H4 (cell line): ENCODE measurements around the gene AKTIP. TPM values are rescaled to one million over a fixed set of nuclear protein-coding genes. Genes with fewer than 3 reads are reported as not detected.
"Not testable (repeated sequence)": the region's sequence is repeated elsewhere in the genome, so short reads cannot be mapped to it uniquely, and the experiment has no call there.

Source experiments
- DNase-seq: peaks from one replicate; pipeline ENCODE4 v3.0.0-alpha.2; 2015; ENCODE audit warnings: low spot score
- total RNA-seq: library from RNA; depleted of rRNA; stranded (reverse); fragments of >200 nt; shearing (Covaris generic); gene quantifications from 2 replicates; pipeline ENCODE4 v1.2.3, GENCODE V29; 2014

AKTIP gene
- total RNA-seq, 1 experiment from 2014 or later = 13.7 TPM

DNA sequence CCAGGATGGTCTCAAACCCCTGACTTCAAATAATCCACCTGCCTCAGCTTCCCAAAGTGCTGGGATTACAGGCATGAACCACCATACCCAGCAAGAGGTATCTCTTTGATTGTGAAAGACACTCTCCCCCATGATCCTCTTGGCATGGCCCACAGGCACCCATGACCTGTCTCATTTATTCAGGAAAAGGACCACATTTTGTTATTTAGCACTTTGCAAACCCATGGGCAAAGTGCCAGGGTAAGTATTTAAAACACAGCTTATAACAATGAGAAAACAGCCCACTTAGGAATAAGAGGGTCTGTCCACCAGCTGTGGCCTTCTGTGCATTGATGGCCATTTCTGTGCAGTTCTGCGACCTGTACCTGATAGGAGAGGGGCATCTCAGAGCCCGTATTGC lies 12.8 kb upstream of the AKTIP start:
- no peak for DNase-seq

DNA sequence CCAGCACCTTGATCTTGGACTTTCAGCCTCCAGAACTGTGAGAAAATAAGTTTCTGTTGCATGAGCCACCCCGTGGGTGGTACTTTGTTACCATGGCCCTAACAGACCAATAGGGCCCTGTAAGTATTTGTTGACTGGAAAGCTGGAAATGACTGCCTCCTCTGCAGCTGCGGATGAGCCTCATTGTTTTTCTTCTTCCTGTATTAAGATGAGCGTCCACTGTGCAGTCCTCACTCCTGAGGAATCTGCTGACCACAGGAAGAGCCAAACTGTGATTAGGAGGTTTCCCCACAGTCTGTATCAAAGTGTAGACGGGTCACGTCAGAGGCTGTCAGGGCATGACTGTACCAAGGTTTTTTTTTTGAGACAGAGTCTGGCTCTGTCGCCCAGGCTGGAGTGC lies 12.2 kb upstream of the AKTIP start:
- no peak for DNase-seq

DNA sequence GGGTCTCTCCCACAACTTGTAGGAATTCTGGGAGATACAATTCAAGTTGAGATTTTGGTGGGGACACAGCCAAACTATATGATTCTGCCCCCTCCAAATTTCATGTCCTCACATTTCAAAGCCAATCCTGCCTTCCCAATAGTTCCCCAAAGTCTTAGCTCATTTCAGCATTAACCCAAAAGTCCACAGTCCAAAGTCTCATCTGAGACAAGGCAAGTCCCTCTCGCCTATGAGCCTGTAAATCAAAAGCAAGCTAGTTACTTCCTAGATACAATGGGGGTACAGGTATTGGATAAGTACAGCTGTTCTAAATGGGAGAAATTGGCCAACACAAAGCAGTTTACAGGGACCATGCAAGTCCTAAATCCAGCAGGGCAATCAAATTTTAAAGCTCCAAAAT lies 9.8 kb upstream of the AKTIP start:
- DNase-seq = not testable (repeated sequence)

DNA sequence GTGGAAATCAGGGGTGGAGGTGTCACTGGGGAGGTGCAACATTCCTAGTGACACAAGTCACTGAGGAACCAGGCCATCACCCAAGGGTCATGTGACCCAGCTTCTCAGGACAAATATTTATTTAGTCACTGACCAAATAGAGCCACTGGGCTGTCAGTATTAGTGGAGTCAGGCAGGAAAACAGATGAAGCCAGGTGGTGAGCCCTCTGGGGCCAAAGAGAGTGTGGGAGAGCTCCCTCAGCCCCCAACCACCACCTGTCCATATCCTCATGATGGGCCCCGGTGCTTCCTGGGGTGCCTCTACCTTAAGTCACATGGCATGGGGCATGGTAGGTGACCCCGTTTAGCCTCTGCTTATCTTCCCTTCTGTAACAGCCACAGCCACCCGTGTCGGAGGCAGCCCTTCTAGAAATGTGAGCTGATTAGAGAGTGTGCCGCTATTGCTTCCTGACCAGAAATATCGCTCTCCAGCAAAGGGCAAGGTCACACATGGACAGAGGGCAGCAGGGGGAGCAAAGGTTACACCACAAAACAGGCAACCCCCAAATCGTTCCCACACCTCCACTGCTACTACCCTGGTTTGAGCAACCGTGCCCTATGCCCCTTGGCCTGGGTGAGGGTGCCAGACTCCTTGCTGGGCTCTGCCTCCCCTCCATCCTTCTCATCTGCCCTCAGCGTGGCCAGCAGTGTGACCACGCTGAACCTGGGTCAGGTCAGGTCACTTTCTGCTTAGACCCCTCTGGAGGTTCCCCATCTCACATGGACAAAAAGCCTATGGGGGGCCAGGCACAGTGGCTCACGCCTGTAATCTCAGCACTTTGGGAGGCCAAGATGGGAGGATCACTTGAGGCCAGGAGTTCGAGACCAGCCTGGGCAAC lies 8.6 kb upstream of the AKTIP start:
- no peak for DNase-seq

DNA sequence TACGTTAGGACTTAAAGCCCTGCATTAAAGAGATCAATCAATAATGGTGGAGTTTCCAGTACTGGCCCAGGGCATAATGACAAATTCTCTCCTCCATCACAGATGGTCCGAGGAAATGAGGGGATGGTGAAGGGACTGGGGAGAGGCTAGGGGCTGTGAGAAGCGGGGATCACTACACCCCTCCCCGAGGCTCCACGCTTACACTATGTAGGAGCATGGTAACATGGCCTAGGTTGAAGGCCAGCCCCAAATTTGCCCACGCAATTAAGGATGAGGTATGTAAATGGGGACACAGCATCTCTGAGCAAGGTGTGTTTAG lies 8.0 kb upstream of the AKTIP start:
- DNase-seq = no peak

DNA sequence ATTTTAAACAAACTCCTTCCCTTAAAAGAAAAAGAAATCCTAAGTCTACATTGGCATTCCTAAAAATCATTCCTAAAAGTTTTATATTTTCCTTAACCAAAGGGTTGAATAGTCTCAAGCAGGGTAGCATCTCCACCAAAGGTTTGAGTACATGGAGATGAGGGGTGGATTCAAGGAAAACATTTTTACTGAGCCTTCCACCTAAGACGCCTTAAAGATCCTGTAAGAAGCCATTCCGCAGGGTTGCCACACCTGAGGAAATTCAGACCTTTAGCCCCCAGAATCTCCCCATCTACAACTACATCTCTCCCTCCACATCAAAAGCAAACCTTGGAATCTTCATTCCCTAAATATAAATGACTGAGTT lies 7.7 kb upstream of the AKTIP start:
- DNase-seq = no peak

DNA sequence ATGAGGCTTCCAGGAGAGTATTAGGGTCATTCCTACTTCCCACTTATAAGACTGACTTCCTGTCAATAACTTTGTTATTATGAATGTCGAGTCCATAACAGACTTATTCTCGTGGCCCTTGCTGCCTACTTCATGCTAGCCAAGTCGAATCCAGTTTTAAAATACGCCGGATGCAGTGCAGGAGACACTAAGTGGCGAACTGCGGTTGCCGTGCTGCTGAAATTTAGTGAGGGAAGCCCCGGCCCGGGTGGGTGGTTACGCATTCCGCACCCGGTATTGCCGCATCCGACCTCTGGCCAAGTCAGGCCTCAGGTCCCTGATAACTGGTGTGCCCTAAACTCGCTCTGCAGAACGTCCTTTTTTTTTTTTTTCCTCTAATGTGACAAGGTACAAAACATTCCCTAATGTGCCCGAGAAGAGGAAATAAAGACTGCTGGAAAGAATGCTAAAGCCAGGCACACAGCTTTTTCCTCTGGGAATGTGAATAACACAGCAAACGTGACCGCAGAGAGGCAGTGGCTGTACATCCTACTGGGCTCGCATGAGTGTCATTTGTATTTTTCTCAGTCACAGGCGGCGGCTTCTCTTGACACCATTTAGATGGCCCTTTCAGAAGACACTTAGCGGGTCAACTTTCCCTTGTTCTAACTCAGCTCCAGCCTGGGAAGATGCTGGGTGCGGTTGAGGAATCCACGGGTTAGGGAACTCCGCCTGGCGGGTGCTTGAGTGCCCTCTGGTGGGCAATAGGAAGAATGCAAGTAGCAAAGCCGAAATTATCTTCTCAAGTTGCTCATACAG lies 7.1 kb upstream of the AKTIP start:
- peak; percentile 50 for DNase-seq

DNA sequence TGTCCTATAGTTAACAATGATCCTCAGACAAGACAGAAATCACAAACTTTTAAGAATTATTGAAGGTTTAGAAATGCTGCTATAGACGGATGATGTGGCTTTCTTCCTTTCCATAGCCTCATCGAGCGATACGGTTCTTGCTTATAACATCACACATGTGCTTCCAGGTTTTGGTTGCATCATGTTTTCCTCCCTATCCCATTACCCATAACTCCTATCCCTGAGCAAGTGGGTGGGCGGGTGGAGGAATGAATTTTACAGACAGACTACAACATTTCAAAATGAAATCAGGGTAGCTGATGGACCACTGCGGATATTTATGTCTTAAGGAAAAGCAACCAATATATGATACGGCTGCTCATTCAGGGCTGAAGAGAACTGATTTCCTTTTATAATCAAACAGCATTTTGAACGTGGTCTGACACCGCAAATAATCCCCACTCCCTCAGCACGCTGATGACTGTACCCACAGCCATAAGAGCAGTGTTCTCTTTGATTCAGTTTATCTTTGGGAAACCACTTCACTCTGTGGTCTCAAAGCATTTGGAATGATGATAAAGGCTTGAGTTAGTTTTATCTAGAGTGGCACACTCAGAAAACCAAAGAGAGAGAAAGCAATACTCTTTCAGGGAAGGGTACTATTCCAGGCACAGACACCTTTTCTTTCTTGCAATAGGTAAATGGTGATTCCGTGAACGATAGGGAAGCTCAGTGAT lies 4.6 kb upstream of the AKTIP start:
- DNase-seq = no peak

DNA sequence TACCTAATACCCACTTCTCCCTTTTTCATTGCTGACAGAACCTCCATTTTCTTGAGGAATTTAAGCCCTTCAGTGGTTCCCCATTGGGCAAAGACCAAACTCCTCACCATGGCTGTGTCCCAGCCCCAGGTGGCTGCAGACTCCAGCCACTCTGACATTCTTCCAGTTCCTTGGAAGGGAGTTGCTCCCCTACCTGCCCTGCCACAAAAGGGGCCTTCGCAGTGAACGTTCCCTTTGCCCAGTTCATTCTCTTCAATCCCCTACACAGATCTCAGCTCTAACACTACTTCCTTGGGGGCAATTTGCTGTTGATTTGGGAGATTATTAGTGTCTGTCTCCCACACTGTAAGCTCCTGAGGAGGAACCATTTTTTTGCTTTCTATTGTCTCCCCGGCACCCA lies 3.2 kb upstream of the AKTIP start:
- no peak for DNase-seq

DNA sequence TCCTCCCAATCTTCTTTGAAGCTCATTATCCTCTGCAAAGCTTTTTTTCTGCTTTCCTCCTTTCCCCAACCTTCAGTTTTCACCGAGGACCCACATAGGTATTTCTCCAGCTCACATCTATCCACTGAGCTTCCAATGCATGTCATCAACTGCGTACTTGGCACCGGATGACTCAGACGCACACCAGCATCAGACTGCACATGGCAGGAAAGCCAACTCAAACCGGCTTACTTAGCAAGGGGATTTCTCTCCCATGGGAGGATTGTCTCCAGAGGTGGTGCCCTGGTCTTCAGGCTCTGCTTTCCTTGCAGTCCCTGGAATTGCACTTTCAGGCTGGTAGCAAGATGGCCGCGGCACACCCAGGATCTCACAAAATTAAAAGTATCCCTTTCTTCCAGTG lies 1.7 kb upstream of the AKTIP start:
- DNase-seq = no peak

DNA sequence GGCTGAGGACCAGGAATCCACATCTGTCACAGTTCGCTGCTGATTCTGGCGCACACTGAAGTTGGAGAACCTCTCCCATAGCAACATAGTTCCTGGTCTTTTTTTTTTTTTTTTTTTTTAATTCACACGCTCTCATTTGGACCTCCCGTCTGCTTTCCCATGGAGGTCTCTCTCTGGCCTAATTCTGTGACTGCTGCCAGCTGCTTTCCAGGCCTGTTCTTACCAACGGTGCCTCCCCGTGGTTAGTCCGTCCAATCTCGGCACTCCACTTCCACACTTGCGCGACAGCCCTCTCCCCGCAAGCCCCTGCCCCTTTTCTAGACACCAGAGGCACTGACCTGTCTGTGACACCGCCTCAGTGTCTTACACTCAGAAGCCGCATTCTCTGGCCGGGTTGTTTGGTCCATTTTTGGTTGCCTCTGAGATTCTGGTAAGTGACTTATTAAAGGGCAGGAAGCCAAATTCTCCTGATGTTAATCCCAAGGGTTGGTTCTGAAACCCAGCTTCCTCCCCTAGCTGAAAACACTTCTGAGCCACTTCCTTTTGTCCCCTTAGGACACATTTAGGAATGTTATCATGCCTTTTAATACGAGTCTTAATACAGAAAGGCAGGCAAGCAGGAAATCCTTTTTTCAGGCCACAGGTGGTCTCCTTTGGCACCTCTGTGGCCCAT lies 1.1 kb upstream of the AKTIP start:
- peak; percentile 25 for DNase-seq

DNA sequence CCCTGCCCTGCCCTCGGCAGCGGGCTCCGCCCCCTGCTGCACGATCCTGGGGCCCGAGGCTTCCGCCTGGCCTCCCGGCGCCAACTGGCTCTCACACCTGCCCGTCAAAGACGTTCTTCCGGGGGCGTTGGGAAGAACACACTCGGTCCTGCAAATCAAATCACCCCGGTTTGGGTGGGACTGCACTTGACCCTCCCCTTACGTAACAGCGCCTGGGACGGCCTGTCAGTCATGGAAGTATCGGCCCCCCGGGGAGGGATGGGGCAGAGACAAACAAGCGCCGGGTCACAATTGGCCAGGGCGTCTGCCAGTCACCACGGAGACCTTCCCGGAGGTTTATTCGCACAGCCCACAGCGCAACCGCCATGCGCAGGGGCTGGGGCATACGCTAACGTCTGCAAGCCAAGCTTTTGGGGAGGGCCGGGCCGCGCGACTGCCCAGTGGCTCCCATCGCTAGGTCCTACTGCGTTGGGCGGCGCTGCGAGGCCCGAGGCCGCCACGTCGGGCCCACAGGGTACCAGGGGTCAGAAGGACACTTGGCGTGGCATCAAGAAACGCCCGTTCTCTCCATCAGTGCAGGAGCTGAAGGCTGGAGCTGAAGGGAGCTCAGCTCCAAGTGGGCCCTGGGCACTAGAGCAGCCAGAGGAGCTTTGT lies 388 bp upstream of the AKTIP start:
- peak; percentile 100 for DNase-seq

DNA sequence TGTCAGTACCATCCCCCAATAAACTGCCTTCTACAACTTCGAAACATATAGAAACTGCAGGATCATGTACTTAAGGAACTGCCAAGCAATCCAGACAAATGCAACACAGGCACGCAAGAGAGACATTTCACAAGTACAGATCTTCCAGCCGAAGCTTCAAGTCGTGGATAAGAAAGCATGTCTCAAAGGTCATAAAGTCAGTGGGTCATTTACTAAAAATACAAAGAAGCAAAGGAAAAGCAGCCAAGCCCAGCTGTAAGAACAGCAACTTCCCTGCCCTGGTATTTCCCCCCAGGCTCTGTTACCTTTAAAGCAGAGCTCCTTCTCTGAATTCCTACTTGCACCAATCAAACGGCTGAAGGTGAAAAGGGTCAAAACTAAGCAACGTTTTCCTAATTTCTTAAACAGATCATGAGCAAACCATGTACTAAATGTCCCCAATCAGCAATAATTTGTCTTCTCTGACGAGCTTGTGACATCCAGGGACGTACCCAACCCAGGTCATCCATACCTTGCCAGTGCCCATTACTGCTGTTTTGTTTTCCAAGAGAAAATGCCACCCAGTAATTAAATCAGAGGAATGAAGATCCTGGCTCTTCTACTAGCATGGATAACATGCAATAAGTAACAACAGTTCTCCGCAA lies 1.7 kb downstream of the AKTIP start:
- DNase-seq = no peak

DNA sequence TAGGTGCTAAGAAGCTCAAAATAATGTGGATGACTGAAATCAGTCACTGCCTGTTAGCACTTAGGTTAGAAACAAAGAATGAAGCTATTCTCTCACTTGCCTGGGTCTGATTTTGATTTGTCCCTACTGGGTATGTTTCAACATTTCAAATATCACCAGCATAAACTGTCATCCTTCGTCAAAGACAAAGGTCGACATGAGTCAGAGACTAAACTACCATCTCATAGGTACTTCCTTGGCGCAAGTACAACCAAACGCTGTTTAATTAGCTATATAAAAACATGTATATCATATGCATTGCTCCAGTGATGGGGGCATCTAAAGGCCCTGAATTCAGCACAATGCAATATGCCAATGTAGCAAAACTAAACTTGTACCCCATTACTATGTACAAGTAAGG lies 4.0 kb downstream of the AKTIP start:
- DNase-seq = no peak

DNA sequence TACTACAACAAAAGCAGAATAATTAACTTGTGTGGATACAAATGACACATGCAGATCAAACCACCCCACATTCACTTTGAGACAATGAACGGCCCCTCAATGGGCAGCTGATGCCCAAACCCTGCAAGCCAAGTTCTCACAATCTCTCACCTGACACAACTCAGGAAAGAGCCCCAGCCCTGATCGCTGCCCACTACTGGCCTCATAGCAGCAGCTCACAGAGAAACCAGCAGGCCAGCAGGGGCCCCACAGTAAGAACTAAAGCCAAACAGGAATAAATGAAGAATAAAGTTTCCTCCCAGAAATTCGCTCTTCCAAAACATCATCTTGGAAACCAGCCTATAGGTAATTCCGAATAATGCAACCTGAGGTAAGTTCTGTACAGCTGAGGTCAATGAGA lies 7.7 kb downstream of the AKTIP start:
- DNase-seq = no peak

DNA sequence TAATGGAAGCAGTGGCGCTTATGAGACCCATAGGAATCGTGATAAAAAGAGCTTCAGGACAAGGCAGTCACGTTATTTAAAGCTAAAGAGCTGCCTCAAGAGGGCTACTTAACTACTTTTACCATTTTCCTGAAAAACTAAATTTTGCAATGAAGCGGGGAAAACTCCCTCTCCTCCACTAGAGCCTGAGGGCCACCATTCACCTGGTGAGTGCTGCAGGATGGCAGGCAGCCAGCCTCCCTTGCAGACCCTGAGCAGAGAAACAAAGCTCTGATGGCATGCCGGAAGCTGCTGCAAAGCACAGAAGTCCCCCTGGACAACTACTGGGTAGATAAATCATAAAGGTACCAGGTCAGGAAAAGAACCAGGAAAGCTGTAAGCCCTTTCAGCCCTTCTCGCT lies 8.4 kb downstream of the AKTIP start:
- no peak for DNase-seq

DNA sequence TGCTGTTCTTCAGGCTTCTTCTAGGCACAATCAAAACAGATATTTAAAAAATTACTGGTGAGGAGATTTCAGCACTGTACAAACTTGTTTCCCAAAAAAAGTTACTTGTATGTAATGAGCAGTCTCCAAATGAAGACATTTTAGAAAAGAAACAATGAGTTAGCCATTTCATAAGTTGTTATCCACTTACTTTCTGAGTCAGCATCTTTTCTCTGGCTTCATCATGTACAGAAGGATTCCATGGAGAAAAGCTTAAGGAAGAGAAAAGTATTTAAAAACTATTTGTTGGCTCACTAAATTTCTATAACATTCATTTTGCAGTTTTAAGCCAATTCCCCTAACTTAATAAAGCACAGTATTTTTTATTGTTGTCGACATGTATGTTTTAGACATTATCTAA lies 10.5 kb downstream of the AKTIP start:
- DNase-seq = no peak

DNA sequence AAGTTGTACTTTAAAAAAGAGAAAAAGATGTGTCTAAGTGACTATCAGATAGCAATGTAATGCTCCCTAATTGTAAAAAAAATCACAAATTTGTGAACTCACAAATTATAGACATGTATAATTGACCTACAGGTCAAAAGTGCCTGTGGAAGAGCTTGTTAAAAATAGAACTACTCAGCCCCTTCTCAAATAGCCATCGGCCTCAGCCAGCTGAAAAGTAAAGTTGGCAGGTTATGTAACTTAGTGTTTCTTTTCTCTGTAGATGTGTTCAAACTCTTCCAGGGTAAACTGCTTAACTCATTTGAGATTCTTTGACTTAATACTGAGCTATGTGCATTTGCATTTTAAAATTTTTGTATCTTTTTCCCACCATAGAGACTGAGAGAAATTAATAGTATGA lies 13.3 kb downstream of the AKTIP start:
- DNase-seq = no peak

DNA sequence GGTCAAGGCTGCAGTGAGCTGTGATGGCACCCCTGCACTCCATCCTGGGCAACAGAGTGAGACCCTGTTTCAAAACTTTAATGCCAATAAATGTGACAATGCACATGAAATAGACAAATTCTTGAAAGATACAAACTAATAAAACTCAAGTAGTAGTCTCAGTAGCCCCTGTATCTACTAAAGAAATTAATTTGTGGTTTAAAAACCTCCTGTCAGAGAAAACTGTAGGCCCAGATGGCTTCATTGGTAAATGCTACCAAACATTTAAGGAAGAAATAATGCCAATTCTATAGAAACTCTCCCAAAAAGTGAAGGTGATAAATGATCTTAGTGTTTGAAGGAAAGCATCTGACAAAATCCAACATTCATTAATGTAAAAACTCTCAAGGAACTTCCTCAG lies 16.8 kb downstream of the AKTIP start:
- no peak for DNase-seq

DNA sequence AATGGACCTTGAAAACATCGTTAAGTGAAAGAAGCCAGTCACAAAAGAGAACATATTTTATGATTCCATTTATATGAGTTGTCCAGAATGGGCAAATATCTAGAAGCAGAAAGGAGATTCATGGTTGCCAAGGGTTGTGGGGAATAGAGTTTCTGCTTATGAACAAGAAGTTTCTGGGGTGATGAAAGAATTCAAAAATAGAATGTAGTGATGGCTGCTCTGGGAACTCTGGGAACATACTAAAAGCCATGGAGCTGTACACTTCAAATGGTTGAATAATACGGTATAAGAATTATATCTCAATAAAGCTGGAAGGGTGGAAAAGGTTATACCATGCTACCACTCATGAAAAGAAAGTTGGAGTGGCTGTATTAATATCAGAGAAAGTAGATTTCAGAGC lies 18.5 kb downstream of the AKTIP start:
- no peak for DNase-seq

DNA sequence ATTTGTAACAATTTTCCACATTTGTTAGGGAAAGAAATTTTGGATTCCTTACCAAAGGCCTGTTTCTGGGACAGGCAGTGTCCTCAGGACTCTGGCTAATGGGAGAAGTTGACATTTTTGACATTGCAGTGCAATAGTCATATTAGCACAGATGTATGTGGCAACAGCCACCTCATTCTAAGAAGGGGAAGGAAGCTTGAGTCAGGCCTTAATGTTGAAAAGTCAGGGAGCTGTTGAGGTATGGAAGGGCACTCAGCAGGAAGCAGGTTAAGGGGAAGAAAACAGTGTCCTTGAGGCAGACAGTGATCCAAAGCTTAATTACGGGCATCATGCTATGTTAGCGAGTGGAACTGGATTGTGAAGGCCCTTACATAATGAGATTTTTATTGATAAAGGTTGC lies 20.9 kb downstream of the AKTIP start:
- no peak for DNase-seq
